Measurements from ENCODE around the gene PIGA. TPM values are rescaled to one million over a fixed set of nuclear protein-coding genes. Genes with fewer than 3 reads are reported as not detected.
"Not testable (repeated sequence)": the region's sequence is repeated elsewhere in the genome, so short reads cannot be mapped to it uniquely, and the experiment has no call there.

PIGA gene
- total RNA-seq, 2 experiments from 2014 or later: 21.5 to 25.0 TPM

DNA sequence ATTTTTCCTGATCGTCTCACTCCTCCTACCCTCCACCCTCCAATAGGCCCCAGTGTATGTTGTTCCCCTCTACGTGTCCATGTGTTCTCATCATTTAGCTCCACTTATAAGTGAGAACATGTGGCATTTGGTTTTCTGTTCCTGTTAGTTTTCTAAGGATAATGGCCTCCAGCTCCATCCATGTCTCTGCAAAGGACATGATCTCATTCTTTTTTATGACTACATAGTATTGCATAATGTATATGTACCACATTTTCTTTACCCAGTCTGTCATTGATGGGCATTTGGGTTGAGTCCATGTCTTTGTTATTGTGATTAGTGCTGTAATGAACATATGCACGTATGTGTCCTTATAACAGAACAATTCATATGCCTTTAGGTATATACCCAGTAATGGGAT, 29.4 kb downstream of the PIGA start:
- H3K4me3 Mint-ChIP-seq; CTCF ChIA-PET; H3K27ac Mint-ChIP-seq; H3K36me3 Mint-ChIP-seq; H3K9me3 Mint-ChIP-seq (ENCODE audit: low read depth); H3K27me3 Mint-ChIP-seq; DNase-seq; ATAC-seq: not testable (repeated sequence)
- peaks cover 12% of the 10 kb centered on the region for H3K4me1 Mint-ChIP-seq

DNA sequence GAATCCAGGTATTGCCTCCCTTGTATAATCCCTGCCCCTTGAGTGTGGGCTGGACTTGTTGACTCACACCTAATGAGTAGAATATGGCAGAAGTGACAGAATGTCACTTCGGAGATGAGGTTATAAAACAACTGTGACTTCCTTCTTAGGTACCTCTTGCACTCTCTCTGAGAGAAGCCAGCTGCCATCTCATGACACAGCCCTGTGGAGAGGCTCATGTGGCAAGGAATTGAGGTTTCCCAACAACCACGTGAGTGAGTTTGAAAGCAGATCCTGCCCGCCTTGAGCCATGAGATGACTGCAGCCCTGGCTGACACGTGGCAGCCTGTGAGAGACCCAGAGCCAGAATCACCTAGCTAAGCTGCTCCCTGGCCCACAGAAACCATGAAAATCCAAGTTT, 33.4 kb downstream of the PIGA start:
- no peaks in the 10 kb centered on the region for H3K36me3 Mint-ChIP-seq
- no peaks in the 10 kb centered on the region for H3K9me3 Mint-ChIP-seq (ENCODE audit: low read depth)
- peaks cover 18% of the 10 kb centered on the region for H3K4me1 Mint-ChIP-seq
- no peak overlapping the region for H3K4me3 Mint-ChIP-seq
- peaks cover 2% of the 10 kb centered on the region for H3K27me3 Mint-ChIP-seq
- DNase-seq: peak; percentile 72
- ATAC-seq: peak; percentile 84
- H3K27ac Mint-ChIP-seq: peak overlapping the region; percentile 28
- CTCF ChIA-PET: no interaction called here

DNA sequence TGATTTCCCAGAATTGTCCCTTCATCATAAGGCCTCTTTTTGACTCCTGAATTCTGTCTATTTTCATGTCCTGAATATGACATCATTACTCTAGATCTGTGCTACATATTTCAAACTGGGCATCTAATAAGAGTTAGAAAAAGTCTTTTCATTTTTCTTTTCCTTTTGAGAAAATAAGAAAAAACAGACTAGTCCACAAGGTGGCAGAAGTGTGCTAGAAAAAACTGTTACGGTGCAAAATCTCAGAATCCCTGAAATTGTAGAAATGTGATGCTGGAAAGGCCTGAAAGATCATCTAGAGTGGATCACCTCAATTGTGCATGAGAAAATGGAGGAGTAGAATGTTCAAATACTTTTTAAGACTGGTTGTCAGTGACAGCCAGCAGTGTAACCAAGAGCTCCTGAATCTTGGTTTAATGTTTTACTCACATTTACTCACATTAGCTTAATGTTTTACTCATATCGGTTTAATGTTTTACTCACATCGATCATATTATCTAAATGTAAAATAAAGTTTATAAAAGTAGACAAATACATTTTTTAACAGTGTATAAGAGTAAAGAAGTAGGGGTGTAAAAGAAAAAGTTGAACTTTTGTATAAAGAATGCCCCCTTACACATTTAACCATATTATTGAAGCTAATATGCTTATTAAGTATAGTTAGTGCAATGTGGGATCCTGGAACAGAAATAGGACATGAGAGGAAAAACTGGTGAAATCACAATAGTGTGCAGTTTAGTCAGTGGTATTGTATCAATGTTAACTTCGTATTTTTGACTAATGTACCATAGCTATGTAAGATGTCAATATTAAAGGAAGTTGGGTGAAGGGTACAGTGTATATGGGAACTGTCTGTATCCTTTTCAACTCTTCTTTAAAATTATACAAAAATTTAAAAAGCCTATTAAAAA, 35.1 kb downstream of the PIGA start:
- CTCF ChIA-PET: interaction anchor here (0.7 to 2.5 kb wide), 4 partner anchors 12 to 171 kb away, joined by 4 to 13 read pairs (median 4); no protein-coding TSS in a partner anchor
- Mint-ChIP-seq H3K27me3 (peaks cover 2% of the 10 kb centered on the region), H3K4me1 (peaks cover 18% of the 10 kb centered on the region), H3K27ac (no peak overlapping the region), H3K9me3 (ENCODE audit: low read depth) (no peaks in the 10 kb centered on the region), H3K36me3 (no peaks in the 10 kb centered on the region), H3K4me3 (no peak overlapping the region)
- ATAC-seq: no peak
- no peak for DNase-seq

DNA sequence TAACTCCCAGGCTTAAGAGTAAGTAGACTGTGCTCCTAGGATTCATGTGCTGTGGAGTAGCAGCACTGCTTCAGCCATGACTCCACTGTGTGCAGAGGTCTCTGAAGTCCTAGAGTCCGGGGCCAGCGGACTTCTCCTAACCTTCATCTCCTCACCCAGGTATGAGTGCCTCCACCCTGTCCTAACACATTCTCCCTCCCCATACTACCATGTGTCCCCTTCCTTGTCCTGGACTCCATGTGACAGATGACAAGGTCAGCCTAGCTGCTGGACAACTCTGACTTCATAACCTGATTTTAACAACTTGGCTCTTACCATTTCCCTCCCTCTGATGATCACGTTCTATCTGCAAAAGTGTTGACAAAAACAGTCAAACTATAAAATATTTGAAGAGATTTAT, 36.5 kb downstream of the PIGA start:
- Mint-ChIP-seq H3K27me3 (peaks cover 2% of the 10 kb centered on the region), H3K4me3 (no peak overlapping the region), H3K4me1 (peaks cover 18% of the 10 kb centered on the region), H3K9me3 (ENCODE audit: low read depth) (no peaks in the 10 kb centered on the region), H3K36me3 (no peaks in the 10 kb centered on the region), H3K27ac (no peak overlapping the region)
- no peak for DNase-seq
- CTCF ChIA-PET: interaction anchor here (0.9 to 2.5 kb wide), 2 partner anchors 13 to 169 kb away, joined by 3 to 13 read pairs; no protein-coding TSS in a partner anchor
- no peak for ATAC-seq

DNA sequence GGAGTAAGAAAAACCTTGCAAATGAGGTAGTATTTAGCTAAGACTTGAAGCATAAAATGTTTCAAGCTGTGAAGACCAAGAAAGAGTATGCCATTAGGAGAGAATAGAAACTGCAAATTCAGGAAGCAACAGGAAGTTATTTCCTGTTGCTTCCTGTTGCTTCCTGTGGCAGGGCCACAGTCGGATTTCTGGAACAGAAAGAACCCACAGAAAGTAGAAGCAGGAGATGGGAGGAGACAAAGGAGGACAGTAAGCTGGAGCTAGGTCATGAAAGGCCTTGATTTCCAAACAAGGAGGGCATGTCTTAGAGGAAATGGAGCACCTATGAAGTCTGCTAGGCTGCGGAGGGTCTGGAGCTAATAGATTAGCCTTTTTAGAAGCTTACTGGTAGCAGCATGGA, 37.1 kb downstream of the PIGA start:
- H3K36me3 Mint-ChIP-seq: no peaks in the 10 kb centered on the region
- no peak for ATAC-seq
- no peaks in the 10 kb centered on the region for H3K9me3 Mint-ChIP-seq (ENCODE audit: low read depth)
- no peak overlapping the region for H3K27ac Mint-ChIP-seq
- DNase-seq: no peak
- CTCF ChIA-PET: interaction anchor here (0.7 to 0.9 kb wide), 2 partner anchors 13 to 17 kb away, joined by 3 read pairs; no protein-coding TSS in a partner anchor
- H3K4me1 Mint-ChIP-seq: peaks cover 18% of the 10 kb centered on the region
- H3K27me3 Mint-ChIP-seq: peaks cover 2% of the 10 kb centered on the region
- H3K4me3 Mint-ChIP-seq: no peak overlapping the region

DNA sequence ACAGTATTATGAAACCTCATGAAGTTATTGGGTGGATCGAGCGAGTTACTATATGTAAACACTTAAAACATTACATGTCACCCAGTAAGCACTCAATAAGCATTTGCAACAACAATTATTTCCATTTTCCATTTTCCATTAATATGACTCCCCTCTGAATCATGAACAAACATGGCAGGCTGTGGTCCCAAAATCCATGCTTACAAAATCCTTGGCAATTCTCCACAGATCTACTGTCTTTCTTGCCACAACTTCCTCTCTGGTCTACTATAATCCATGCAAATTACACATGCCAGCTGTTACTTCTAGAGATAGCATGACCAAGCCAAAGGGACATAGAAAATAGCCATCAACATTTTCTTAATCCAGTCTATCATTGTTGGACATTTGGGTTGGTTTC, 41.9 kb downstream of the PIGA start:
- H3K27me3 Mint-ChIP-seq: no peaks in the 10 kb centered on the region
- H3K36me3 Mint-ChIP-seq: no peaks in the 10 kb centered on the region
- H3K27ac Mint-ChIP-seq: no peak overlapping the region
- CTCF ChIA-PET: no interaction called here
- H3K4me1 Mint-ChIP-seq: peaks cover 3% of the 10 kb centered on the region
- DNase-seq (no peak), ATAC-seq (no peak)
- H3K4me3 Mint-ChIP-seq: no peak overlapping the region
- H3K9me3 Mint-ChIP-seq (ENCODE audit: low read depth): no peaks in the 10 kb centered on the region

DNA sequence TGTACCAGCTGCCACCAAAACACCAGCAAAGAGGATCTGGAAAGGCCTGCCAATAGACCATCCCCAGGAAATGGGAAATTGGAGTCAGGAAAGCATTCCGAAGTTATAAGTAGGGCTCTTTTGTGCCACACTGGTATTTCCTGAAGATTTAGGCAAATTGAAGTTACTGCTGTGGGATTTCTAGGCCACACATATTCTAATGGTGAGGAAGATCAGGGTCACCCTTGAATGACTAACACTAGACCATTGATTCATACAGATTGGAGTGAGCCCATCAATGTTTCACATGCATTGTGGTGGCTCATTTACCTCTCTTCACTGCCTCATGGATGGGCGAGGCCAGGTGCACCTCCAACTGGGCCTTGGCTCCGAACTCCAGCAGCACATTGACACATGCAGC, 42.5 kb downstream of the PIGA start:
- CTCF ChIA-PET: no interaction called here
- H3K9me3 Mint-ChIP-seq (ENCODE audit: low read depth): no peaks in the 10 kb centered on the region
- H3K4me1 Mint-ChIP-seq: peaks cover under 1% of the 10 kb centered on the region

DNA sequence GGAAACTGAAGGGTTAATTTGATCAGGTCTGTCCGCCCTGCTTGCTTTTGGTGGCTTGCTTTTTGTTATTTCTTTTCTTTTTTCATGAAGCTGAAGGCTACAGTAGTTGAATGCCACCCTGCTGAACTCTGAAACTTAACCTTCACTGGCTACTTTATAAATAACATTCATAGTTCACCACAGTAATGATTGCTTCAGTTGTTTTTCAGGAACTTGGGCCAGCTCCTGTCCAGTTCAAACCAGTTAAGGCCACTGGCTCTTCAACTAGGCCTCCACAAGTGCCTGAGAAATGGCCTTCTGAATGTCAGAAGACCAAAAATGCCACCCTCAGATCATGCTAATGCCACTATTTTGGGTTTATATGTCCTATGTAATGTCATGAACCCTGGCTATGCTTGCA, 57.7 kb downstream of the PIGA start:
- Mint-ChIP-seq H3K27ac (no peak overlapping the region), H3K27me3 (peaks cover 8% of the 10 kb centered on the region), H3K36me3 (no peaks in the 10 kb centered on the region), H3K9me3 (ENCODE audit: low read depth) (no peaks in the 10 kb centered on the region), H3K4me3 (no peak overlapping the region), H3K4me1 (no peaks in the 10 kb centered on the region)
- CTCF ChIA-PET: no interaction called here
- DNase-seq (no peak), ATAC-seq (no peak)

More for the DNA sequence above, 42.5 kb downstream of the PIGA start:
- H3K27ac Mint-ChIP-seq: no peak overlapping the region
- no peaks in the 10 kb centered on the region for H3K36me3 Mint-ChIP-seq
- no peak for DNase-seq
- no peak for ATAC-seq
- H3K4me3 Mint-ChIP-seq: no peak overlapping the region
- no peaks in the 10 kb centered on the region for H3K27me3 Mint-ChIP-seq

DNA sequence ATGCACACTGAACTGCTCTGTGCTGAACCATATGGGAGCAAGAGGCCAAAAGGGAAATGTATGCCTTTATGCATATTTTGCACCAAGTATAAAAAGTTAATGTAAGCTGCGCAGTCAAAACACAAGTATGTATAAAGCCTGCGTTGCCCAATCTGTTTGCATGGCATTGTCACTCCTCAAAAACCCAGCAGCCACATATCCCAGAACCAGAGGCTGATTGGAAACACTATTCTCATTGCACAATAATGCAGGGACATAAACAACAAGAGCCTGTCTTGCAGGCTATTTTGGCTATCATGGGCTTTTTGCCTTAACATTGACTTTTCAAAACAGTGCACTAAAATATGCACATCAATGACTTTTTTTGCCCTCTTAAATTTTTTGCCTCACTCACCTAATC, 60.4 kb downstream of the PIGA start:
- no peak for DNase-seq
- no peak for ATAC-seq
- Mint-ChIP-seq H3K4me3 (no peak overlapping the region), H3K27me3 (peaks cover 2% of the 10 kb centered on the region), H3K4me1 (peaks cover 3% of the 10 kb centered on the region), H3K9me3 (ENCODE audit: low read depth) (no peaks in the 10 kb centered on the region), H3K27ac (no peak overlapping the region), H3K36me3 (no peaks in the 10 kb centered on the region)
- CTCF ChIA-PET: no interaction called here

DNA sequence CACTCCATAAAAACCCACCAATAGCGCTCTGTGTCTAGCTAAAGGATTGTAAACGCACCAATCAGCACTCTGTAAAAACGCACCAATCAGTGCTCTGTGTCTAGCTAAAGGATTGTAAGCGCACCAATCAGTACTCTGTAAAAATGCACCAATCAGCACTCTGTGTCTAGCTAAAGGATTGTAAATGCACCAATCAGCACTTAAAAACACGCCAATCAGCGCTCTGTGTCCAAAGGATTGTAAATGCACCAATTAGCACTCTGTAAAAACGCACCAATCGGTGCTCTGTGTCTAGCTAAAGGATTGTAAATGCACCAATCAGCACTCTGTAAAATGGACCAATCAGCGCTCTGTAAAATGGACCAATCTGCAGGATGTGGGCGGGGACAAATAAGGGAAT, 62.0 kb downstream of the PIGA start:
- not testable (repeated sequence) for H3K4me3 Mint-ChIP-seq; DNase-seq; H3K9me3 Mint-ChIP-seq (ENCODE audit: low read depth); H3K4me1 Mint-ChIP-seq; ATAC-seq; H3K36me3 Mint-ChIP-seq; H3K27ac Mint-ChIP-seq; H3K27me3 Mint-ChIP-seq
- CTCF ChIA-PET: interaction anchor here (0.7 kb wide), 1 partner anchor 66 kb away, joined by 3 read pairs; no protein-coding TSS in a partner anchor

DNA sequence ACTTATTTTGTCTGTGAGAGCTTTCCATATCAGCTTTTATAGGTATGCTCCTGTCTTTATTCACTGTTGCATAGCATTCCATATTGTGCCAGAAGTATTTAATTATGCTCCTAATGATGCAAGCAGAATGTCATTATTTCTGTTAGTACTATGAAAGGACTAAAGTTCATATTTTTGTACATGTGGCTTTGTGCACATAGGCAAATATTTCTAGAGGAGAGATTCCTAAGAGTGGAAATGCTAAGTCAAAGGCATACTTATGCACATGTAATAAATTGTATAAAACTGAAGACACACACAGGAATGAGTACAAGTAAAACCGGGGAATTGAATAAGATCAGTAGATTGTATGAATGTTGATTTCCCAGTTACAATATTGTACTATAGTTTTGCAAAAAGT, 63.6 kb downstream of the PIGA start:
- Mint-ChIP-seq H3K9me3 (ENCODE audit: low read depth) (no peaks in the 10 kb centered on the region), H3K4me3 (no peak overlapping the region), H3K4me1 (peaks cover 6% of the 10 kb centered on the region), H3K27ac (no peak overlapping the region), H3K27me3 (peaks cover 2% of the 10 kb centered on the region), H3K36me3 (no peaks in the 10 kb centered on the region)
- ATAC-seq (no peak), DNase-seq (no peak)
- CTCF ChIA-PET: no interaction called here

DNA sequence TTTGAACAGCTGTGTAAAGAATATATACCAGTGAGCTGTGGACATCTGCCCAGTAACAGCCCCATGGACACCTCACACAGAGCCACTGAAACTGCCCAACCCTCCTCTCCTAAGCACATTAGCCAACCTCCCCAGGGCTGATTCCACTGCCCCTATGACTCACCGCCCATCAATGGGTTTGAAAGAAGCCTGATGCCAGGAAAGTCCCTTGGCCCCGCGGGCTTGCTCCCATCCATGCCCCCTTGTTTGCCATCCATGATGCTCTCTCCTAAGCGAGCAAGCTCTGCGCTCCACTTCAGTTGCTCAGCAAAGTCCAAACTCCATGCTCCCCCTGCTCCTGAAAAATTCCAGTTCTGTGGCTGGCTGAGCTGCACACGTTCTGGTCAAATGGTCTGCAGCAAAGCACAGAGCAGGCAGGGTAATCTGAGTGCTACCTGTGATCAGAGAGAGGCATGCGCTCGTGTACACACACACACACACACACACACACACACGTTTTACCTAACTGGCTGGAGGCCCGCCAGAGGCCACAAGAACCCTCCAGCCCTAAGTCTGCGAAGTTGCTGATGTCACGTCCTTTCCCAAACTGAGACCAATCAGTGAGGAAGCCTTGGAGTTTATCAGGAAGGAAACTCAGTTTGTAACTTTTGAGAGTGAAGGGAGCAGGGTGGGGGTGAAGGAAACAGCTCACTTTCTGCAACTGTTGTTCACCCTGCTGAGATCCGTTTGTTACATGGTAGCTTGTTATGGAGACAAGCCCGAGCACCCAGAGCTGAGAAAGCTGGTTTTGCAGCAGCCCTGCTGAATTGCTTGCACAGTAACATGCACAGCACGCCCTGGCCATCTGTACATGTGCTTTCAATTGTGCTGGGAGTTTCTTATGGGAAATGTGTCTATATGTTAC, 65.5 kb downstream of the PIGA start, which contains the start of gene ASB9:
Gene ASB9 (minus strand): TSS at position 466 of the 904 bp plus-strand sequence. CDS start 209 bp downstream, at position 257.
- ATAC-seq (no peak), DNase-seq (no peak)
- CTCF ChIA-PET: no interaction called here
- no peaks in the 10 kb centered on the region for H3K36me3 Mint-ChIP-seq
- H3K4me1 Mint-ChIP-seq: peaks cover 6% of the 10 kb centered on the region
- H3K27me3 Mint-ChIP-seq: peaks cover 2% of the 10 kb centered on the region
- H3K27ac Mint-ChIP-seq: no peak within 1 kb of the TSS
- no peak within 1 kb of the TSS for H3K4me3 Mint-ChIP-seq
- no peaks in the 10 kb centered on the region for H3K9me3 Mint-ChIP-seq (ENCODE audit: low read depth)
